ENCODE results near the gene NAT9. TPM values are rescaled to one million over a fixed set of nuclear protein-coding genes. Genes with fewer than 3 reads are reported as not detected.

Gene NAT9
- total RNA-seq, 1 experiment from 2014 or later = 63.5 TPM

DNA sequence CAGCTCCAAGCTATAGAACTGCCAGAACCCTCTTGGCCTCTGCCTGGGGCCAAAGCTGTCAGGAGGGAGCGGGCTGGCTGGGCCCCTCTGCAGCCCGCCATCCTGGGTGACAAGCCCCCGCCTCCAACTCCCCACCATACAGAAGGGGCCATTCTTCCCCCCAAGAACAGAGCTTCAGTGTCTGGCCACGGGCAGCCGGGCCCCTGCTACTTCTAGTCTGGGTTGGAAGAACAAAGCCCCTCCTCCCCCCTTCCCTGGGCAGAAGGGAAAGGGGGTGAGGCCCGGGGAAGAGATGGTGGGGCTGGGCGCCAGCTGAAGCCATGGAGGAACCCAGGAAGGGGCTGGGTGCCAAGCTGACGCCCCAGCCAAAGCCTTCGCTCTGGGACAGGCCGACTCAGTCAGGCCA, 9.0 kb downstream of the NAT9 start:
- no peak overlapping the region for H3K9ac ChIP-seq (ENCODE audit: extremely low read depth, insufficient read length, low read length)
- H2AFZ ChIP-seq (ENCODE audit: low read length) = no peak overlapping the region
- H3K23ac ChIP-seq (ENCODE audit: insufficient read length, low read depth, low read length) = no peak overlapping the region
- H4K8ac ChIP-seq (replicated peaks; ENCODE audit: insufficient read length, low read depth, low read length) = no peak overlapping the region
- TF ChIP-seq CTCF (conservative IDR thresholded peaks at IDR 0.05) = no peak
- H2BK12ac ChIP-seq (ENCODE audit: insufficient read length, low read depth, low read length) = no peak overlapping the region
- H3K18ac ChIP-seq (ENCODE audit: insufficient read length, low read depth, low read length) = no peak overlapping the region
- H3K14ac ChIP-seq (ENCODE audit: insufficient read depth, low read length) = no peak overlapping the region
- H2BK120ac ChIP-seq (ENCODE audit: low read depth, low read length, poor library complexity, severe bottlenecking) = no peak overlapping the region
- H3K4me1 Mint-ChIP-seq = peaks cover 20 to 41% of the 10 kb centered on the region in 2 experiments
- WGBS (ENCODE audit: extremely low coverage, insufficient read length, low lambda C conversion rate) = no CpG with 5 or more reads among the region's 10 CpGs
- H3K4ac ChIP-seq (ENCODE audit: low read depth, low read length) = no peak overlapping the region
- H2AK5ac ChIP-seq (ENCODE audit: insufficient read length, low read length) = no peak overlapping the region
- no peaks in the 10 kb centered on the region for H3K79me2 ChIP-seq (ENCODE audit: insufficient read depth, low read length)
- H3K27me3 ChIP-seq (ENCODE audit: insufficient read depth, low read length) = no peaks in the 10 kb centered on the region
- H4K91ac ChIP-seq (ENCODE audit: insufficient read length, low read depth, low read length) = no peak overlapping the region
- DNase-seq = no peak
- H3K4me3 Mint-ChIP-seq = no peak overlapping the region
- H3K23me2 ChIP-seq (ENCODE audit: insufficient read length, low read depth, low read length, poor library complexity, severe bottlenecking) = no peaks in the 10 kb centered on the region
- no peaks in the 10 kb centered on the region for H4K20me1 ChIP-seq (ENCODE audit: control insufficient read depth, insufficient read depth, insufficient read length)
- H2BK5ac ChIP-seq (ENCODE audit: insufficient read length, low read length) = no peak overlapping the region
- H3K36me3 Mint-ChIP-seq (ENCODE audit: insufficient read depth in 1 of 3, low read depth in 3 of 3) = peaks cover 19 to 51% (median 42%) of the 10 kb centered on the region in 3 experiments; a peak in 6 of 7 replicates
- H3K9me3 ChIP-seq (ENCODE audit: control insufficient read depth, low read depth, low read length) = no peaks in the 10 kb centered on the region
- no peak overlapping the region for H3K4me2 ChIP-seq (ENCODE audit: insufficient read depth, insufficient read length, low read length)
- H3K9me3 Mint-ChIP-seq = no peaks in the 10 kb centered on the region
- H3K27ac Mint-ChIP-seq = no peak overlapping the region
- no peaks in the 10 kb centered on the region; the same call in 1 of the 2 replicates for H3K4me1 ChIP-seq (ENCODE audit: insufficient read depth, low read length)
- H3K27me3 Mint-ChIP-seq (ENCODE audit: low read depth) = no peaks in the 10 kb centered on the region
- H4K5ac ChIP-seq (ENCODE audit: insufficient read length, low read depth, low read length) = no peak overlapping the region
- no peak overlapping the region for H2BK15ac ChIP-seq (ENCODE audit: low read depth, low read length)
- no peak overlapping the region for H3K56ac ChIP-seq (ENCODE audit: insufficient read length, low read depth, low read length)
- no peak overlapping the region for H3T11ph ChIP-seq (ENCODE audit: low read length)
- no peaks in the 10 kb centered on the region for H3K79me1 ChIP-seq (ENCODE audit: insufficient read depth, low read depth, low read length, poor library complexity, severe bottlenecking)
- H2BK20ac ChIP-seq (ENCODE audit: low read depth, low read length, poor library complexity, severe bottlenecking) = no peak overlapping the region
- H3K27ac ChIP-seq (ENCODE audit: insufficient read length, low read depth, low read length) = no peak overlapping the region
